ENCODE measurements around the gene PNPLA3. TPM values are rescaled to one million over a fixed set of nuclear protein-coding genes. Genes with fewer than 3 reads are reported as not detected.
A peak's percentile ranks its signal among the peaks of the same experiment; 100 is the strongest.
"Not testable (repeated sequence)": the region's sequence is repeated elsewhere in the genome, so short reads cannot be mapped to it uniquely, and the experiment has no call there.

PNPLA3 gene
- total RNA-seq, 1 donor from 2014 or later: 0.48 TPM

- DNase-seq (ENCODE audit: low spot score): no peak
Observed at GRCh38 chr22:43889201-43889859, 34.3 kb upstream of the PNPLA3 start.

- no peak for DNase-seq (ENCODE audit: low spot score)
Observed at GRCh38 chr22:43889860-43890253, 33.7 kb upstream of the PNPLA3 start.

- DNase-seq (ENCODE audit: low spot score): no peak
Observed at GRCh38 chr22:43890901-43891331, 32.7 kb upstream of the PNPLA3 start.

- no peak for DNase-seq (ENCODE audit: low spot score)
Observed at GRCh38 chr22:43891360-43892182, 32.0 kb upstream of the PNPLA3 start, which contains the start of gene PNPLA5. Gene PNPLA5 (minus strand): TSS chr22:43892013. CDS start chr22:43891880, 133 bp downstream.

- no peak for DNase-seq (ENCODE audit: low spot score)
Observed at GRCh38 chr22:43892183-43892894, 31.3 kb upstream of the PNPLA3 start.

- DNase-seq (ENCODE audit: low spot score): no peak
Observed at GRCh38 chr22:43893266-43893665, 30.3 kb upstream of the PNPLA3 start.

- DNase-seq (ENCODE audit: low spot score): no peak
Observed at GRCh38 chr22:43894122-43894521, 29.5 kb upstream of the PNPLA3 start.

- DNase-seq (ENCODE audit: low spot score): no peak
Observed at GRCh38 chr22:43895986-43896645, 27.5 kb upstream of the PNPLA3 start.

- DNase-seq (ENCODE audit: low spot score): no peak
Observed at GRCh38 chr22:43897751-43898261, 25.8 kb upstream of the PNPLA3 start.

- no peak for DNase-seq (ENCODE audit: low spot score)
Observed at GRCh38 chr22:43900206-43900605, 23.4 kb upstream of the PNPLA3 start.

- peak; percentile 86 for DNase-seq (ENCODE audit: low spot score)
Observed at GRCh38 chr22:43901976-43902643, 21.5 kb upstream of the PNPLA3 start.

GRCh38 chr22:43903033-43903432 is 20.6 kb upstream of the PNPLA3 start:
- DNase-seq (ENCODE audit: low spot score): not testable (repeated sequence)

GRCh38 chr22:43904412-43904811 is 19.2 kb upstream of the PNPLA3 start:
- not testable (repeated sequence) for DNase-seq (ENCODE audit: low spot score)

GRCh38 chr22:43905681-43906080 is 17.9 kb upstream of the PNPLA3 start:
- no peak for DNase-seq (ENCODE audit: low spot score)

- no peak for DNase-seq (ENCODE audit: low spot score)
Observed at GRCh38 chr22:43909708-43910107, 13.9 kb upstream of the PNPLA3 start.

GRCh38 chr22:43910178-43910695 is 13.4 kb upstream of the PNPLA3 start:
- no peak for DNase-seq (ENCODE audit: low spot score)

- no peak for DNase-seq (ENCODE audit: low spot score)
Observed at GRCh38 chr22:43911351-43911750, 12.3 kb upstream of the PNPLA3 start.

GRCh38 chr22:43917521-43917920 is 6.1 kb upstream of the PNPLA3 start:
- DNase-seq (ENCODE audit: low spot score): no peak

- no peak for DNase-seq (ENCODE audit: low spot score)
Observed at GRCh38 chr22:43919106-43919973, 4.3 kb upstream of the PNPLA3 start.

GRCh38 chr22:43921370-43921769 is 2.2 kb upstream of the PNPLA3 start:
- no peak for DNase-seq (ENCODE audit: low spot score)
